ENCODE measurements around the gene OPRL1. TPM values are rescaled to one million over a fixed set of nuclear protein-coding genes. Genes with fewer than 3 reads are reported as not detected.

The OPRL1 gene
- under 1 TPM in 2 of 4 donors, not detected in 2; 0.30 to 0.61 TPM for polyA plus RNA-seq
- long read RNA-seq, donor 1, partial matches to known transcripts, result 0 of 1 reads
- long read RNA-seq, donor 1, other reads (novel, unspliced or antisense), result 0 of 1 reads
- long read RNA-seq, donor 2, result 0 reads
- long read RNA-seq, donor 3, result 0 reads
- long read RNA-seq, donor 4, result 0 reads
- long read RNA-seq, donor 5, result 0 reads
- long read RNA-seq, donor 6, partial matches to known transcripts, result 15 of 15 reads
- long read RNA-seq, donor 6, other reads (novel, unspliced or antisense), result 0 of 15 reads
- long read RNA-seq, donor 7, result 0 reads
- long read RNA-seq, donor 8, result 0 reads
- long read RNA-seq, donor 9, result 0 reads
- long read RNA-seq, donor 10, result 0 reads

DNA sequence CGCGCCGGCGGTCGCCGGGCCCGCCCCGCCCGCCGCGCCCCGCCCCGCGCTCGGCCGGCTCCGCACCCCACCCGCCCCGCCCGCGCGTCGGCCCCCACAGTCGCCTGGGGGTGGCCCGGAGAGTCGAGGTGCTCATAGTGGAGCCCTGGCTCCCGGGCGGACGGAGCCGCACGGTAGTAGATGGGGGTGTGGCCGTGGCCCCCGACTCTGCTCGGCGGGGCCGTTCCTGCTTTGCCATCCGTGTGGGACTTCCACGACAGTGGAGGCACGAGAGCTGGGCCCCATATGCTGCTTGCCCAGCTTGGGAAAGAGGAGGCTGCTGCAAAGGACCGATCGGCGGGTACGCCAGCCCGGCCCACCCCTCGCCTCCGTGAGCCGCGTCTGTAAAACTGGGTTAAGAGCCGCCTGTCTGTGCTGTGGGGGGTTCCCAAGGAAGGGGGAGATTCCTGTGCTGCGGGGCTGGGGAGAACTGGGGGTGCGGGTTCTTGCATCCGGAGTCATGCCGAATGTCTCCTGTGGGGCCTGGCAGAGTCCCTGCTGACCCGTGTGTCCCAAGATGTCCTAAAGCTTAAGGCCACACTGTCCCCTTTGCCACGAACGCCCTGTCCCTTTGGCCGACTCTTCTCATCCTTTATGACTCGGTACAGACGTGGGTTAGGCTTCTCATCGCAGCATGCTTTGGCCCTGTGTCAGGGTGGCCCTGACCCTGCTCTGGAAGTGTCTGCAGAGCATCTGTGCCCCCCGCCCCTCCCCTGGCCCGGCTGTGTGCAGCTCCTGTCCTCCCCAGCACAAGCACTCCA is at the start of gene OPRL1:
Gene OPRL1, plus strand, starts transcription at position 70 of the 800 bp plus-strand sequence. CDS start 12,639 bp downstream, outside the sequence.
- peak in 1 of 2 donors; percentile 25 for DNase-seq
- Histone ChIP-seq H3K4me1 (ENCODE audit: control insufficient read depth in 3 of 3, insufficient read depth in 2 of 3, low read depth in 1 of 3, low read length in 2 of 3) (peaks cover 0 to 23% (median 0%) of the 10 kb centered on the region in 3 donors), H3K4me3 (ENCODE audit: low read depth in 1 of 3, low read length in 3 of 3) (peak within 1 kb of the TSS; percentile 53 to 77 (median 68)), H3K27ac (ENCODE audit: low read depth in 1 of 3, low read length in 2 of 3) (peak within 1 kb of the TSS in 2 of 3 donors; percentile 52 to 78), H3K27me3 (ENCODE audit: control insufficient read depth in 3 of 3, insufficient read depth in 3 of 3, low read length in 3 of 3) (peaks cover 3 to 61% (median 13%) of the 10 kb centered on the region in 3 donors), H3K36me3 (ENCODE audit: control insufficient read depth in 3 of 3, insufficient read depth in 2 of 3, low read depth in 1 of 3, low read length in 3 of 3) (peaks cover 0 to 3% (median 0%) of the 10 kb centered on the region in 3 donors), H3K9me3 (ENCODE audit: control insufficient read depth in 2 of 2, insufficient read depth in 1 of 2, low read depth in 1 of 2, low read length in 1 of 2) (no peaks in the 10 kb centered on the region)
- FAIRE-seq, result no peak
- 3 to 6% (median 5%) methylated on average over 49 to 62 of the region's 62 CpGs for WGBS, 3 donors

DNA sequence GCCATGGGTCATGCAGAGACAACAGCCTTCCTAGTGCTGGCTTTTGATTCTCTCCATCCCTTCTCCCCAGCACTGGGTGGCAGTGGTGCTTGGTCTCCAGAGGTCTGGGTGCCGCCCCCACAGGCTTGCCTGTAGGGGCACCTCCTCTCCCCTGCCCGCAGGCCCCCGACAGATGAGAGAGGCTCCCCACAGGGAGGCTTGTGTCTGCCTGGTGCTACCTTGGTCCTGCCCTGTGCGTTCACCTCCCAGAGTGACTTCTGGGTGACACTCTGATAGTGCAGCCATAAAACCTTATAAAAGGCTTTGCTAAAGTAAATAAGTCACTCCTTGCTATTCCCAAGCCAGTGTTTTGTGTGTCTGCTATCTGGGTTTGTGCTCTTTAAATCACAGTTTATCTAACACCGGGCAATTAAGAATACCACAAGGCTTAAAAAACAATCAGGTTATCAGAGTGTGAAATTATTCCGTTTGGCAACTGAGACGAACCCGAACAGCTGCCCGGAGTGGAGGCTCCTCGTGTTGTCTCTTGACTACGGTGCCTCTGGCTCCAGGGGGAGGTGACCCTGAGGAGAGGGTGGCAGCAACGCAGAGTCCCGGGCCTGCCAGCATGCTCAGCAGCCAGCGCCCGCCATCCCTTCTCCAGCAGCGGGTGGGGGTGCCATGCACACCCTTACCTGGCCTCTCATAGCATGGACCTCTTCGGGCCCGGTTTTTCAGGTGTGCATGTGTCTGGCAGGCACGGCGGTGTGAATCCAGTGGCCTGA is 49.3 kb upstream of the OPRL1 start:
- no peak for FAIRE-seq
- 14 to 68% (median 40%) methylated on average over 20 of the region's 20 CpGs for WGBS, 3 donors
- no peak overlapping the region for H3K27ac ChIP-seq (ENCODE audit: low read depth in 1 of 3, low read length in 2 of 3)
- no peak overlapping the region for H3K4me3 ChIP-seq (ENCODE audit: low read depth in 1 of 3, low read length in 3 of 3)
- peaks cover 0 to 14% (median 0%) of the 10 kb centered on the region in 3 donors for H3K4me1 ChIP-seq (ENCODE audit: control insufficient read depth in 3 of 3, insufficient read depth in 2 of 3, low read depth in 1 of 3, low read length in 2 of 3)
- DNase-seq, result peak; percentile 84 to 92
- H3K27me3 ChIP-seq (ENCODE audit: control insufficient read depth in 3 of 3, insufficient read depth in 3 of 3, low read length in 3 of 3), result peaks cover 0 to 29% (median 5%) of the 10 kb centered on the region in 3 donors
- H3K36me3 ChIP-seq (ENCODE audit: control insufficient read depth in 3 of 3, insufficient read depth in 2 of 3, low read depth in 1 of 3, low read length in 3 of 3), result peaks cover 28 to 96% (median 33%) of the 10 kb centered on the region in 3 donors
- no peaks in the 10 kb centered on the region for H3K9me3 ChIP-seq (ENCODE audit: control insufficient read depth in 2 of 2, insufficient read depth in 1 of 2, low read depth in 1 of 2, low read length in 1 of 2)

DNA sequence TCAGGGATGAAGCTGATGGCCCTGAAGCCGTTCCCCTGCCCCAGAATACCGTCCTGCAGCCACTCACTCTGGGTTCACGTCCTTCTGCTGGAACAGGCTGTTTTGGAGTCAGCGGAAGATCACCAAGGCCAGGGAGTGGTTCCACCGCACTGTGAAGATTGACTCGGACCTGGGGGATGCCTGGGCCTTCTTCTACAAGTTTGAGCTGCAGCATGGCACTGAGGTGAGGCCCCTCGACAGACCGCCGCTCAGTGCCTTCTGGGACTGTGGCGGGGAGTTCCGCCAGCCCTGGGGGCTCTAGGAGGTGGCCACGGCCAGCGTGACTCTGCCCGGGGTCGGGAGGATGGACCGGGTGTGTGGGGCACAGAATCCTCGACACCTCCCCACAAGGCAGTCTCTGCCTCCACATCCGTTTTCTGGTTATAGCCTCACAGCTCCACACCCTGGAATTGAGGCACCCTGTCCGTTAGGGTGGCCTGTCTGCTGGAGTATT is 48.0 kb upstream of the OPRL1 start:
- Histone ChIP-seq H3K4me1 (ENCODE audit: control insufficient read depth in 3 of 3, insufficient read depth in 2 of 3, low read depth in 1 of 3, low read length in 2 of 3) (peaks cover 0 to 20% (median 0%) of the 10 kb centered on the region in 3 donors), H3K36me3 (ENCODE audit: control insufficient read depth in 3 of 3, insufficient read depth in 2 of 3, low read depth in 1 of 3, low read length in 3 of 3) (peaks cover 24 to 92% (median 32%) of the 10 kb centered on the region in 3 donors), H3K27me3 (ENCODE audit: control insufficient read depth in 3 of 3, insufficient read depth in 3 of 3, low read length in 3 of 3) (peaks cover 5 to 39% (median 10%) of the 10 kb centered on the region in 3 donors), H3K27ac (ENCODE audit: low read depth in 1 of 3, low read length in 2 of 3) (no peak overlapping the region), H3K9me3 (ENCODE audit: control insufficient read depth in 2 of 2, insufficient read depth in 1 of 2, low read depth in 1 of 2, low read length in 1 of 2) (no peaks in the 10 kb centered on the region), H3K4me3 (ENCODE audit: low read depth in 1 of 3, low read length in 3 of 3) (no peak overlapping the region)
- FAIRE-seq (no peak), DNase-seq (no peak)
- WGBS, 3 donors, result 95 to 96% (median 95%) methylated on average over 19 of the region's 19 CpGs

DNA sequence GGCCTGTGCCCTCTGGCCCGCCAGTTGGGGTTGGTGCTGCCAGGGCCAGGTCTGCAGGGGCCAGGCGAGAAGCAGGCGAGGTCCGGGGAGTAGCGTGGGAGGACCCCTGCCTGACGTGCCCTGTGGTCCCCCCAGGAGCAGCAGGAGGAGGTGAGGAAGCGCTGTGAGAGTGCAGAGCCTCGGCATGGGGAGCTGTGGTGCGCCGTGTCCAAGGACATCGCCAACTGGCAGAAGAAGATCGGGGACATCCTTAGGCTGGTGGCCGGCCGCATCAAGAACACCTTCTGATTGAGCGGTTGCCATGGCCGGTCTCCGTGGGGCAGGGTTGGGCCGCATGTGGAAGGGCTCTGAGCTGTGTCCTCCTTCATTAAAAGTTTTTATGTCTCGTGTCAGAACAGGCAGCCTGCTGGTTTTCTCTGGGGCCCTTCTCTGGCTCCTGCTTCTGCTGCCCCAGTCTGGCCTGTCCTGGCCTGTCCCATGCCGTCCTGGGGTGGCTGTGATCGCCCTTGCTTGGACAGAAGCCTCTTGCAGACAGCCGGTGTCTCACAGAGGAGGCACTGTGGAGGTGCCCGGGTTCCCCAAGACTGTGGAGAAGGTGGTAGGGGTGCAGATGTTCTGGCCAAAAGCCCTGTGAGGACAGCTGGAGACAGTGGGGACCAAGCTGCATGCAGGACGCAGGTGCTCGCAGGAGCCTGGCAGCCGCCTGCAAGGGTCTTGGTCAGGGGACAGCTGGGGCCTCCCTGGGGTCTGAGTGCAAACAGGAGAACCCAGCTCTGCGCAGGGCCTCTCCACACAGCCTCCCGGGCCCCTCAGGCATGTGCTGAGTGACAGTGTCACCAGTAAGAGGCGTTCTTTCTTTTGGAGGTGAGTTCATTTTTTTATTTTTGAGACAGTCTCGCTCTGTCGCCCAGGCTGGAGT is 46.9 kb upstream of the OPRL1 start:
- 93 to 98% (median 95%) methylated on average over 31 of the region's 31 CpGs for WGBS, 3 donors
- Histone ChIP-seq H3K27ac (ENCODE audit: low read depth in 1 of 3, low read length in 2 of 3) (no peak overlapping the region), H3K36me3 (ENCODE audit: control insufficient read depth in 3 of 3, insufficient read depth in 2 of 3, low read depth in 1 of 3, low read length in 3 of 3) (peaks cover 19 to 81% (median 21%) of the 10 kb centered on the region in 3 donors), H3K4me3 (ENCODE audit: low read depth in 1 of 3, low read length in 3 of 3) (no peak overlapping the region), H3K27me3 (ENCODE audit: control insufficient read depth in 3 of 3, insufficient read depth in 3 of 3, low read length in 3 of 3) (peaks cover 8 to 41% (median 10%) of the 10 kb centered on the region in 3 donors), H3K4me1 (ENCODE audit: control insufficient read depth in 3 of 3, insufficient read depth in 2 of 3, low read depth in 1 of 3, low read length in 2 of 3) (peaks cover 0 to 22% (median 3%) of the 10 kb centered on the region in 3 donors), H3K9me3 (ENCODE audit: control insufficient read depth in 2 of 2, insufficient read depth in 1 of 2, low read depth in 1 of 2, low read length in 1 of 2) (no peaks in the 10 kb centered on the region)
- no peak for FAIRE-seq
- no peak for DNase-seq

DNA sequence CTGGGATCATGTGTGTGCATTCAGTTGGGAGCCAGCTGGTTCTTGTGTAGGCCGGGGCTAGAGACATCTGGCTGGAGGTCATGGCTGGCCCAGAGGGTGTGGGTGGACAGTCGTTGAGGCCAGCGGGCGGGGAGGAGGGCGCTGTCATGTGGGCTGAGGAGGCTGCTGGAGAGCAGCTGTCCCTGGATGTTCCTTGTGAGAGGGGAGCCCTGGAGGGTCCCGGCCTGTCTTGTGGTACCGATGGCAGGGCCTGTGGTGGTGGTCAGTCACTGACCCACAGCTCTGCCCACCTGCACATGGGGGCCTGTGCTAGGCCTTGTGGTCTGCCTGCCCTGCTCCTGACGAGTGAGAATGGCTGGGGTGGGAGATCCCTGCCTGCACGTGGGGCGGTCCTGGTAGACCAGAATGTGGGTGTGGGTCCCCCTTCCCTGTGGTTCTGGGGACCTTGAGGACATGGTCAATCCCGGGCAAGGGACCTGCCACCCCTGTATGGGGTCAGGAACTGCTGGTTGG is 45.8 kb upstream of the OPRL1 start:
- H3K9me3 ChIP-seq (ENCODE audit: control insufficient read depth in 2 of 2, insufficient read depth in 1 of 2, low read depth in 1 of 2, low read length in 1 of 2), result no peaks in the 10 kb centered on the region
- H3K27ac ChIP-seq (ENCODE audit: low read depth in 1 of 3, low read length in 2 of 3), result no peak overlapping the region
- no peak overlapping the region for H3K4me3 ChIP-seq (ENCODE audit: low read depth in 1 of 3, low read length in 3 of 3)
- peaks cover 0 to 23% (median 3%) of the 10 kb centered on the region in 3 donors for H3K4me1 ChIP-seq (ENCODE audit: control insufficient read depth in 3 of 3, insufficient read depth in 2 of 3, low read depth in 1 of 3, low read length in 2 of 3)
- peaks cover 8 to 41% (median 10%) of the 10 kb centered on the region in 3 donors for H3K27me3 ChIP-seq (ENCODE audit: control insufficient read depth in 3 of 3, insufficient read depth in 3 of 3, low read length in 3 of 3)
- DNase-seq (no peak), FAIRE-seq (no peak)
- H3K36me3 ChIP-seq (ENCODE audit: control insufficient read depth in 3 of 3, insufficient read depth in 2 of 3, low read depth in 1 of 3, low read length in 3 of 3), result peaks cover 18 to 70% (median 19%) of the 10 kb centered on the region in 3 donors
- 78 to 96% (median 87%) methylated on average over 10 to 11 of the region's 11 CpGs for WGBS, 3 donors

DNA sequence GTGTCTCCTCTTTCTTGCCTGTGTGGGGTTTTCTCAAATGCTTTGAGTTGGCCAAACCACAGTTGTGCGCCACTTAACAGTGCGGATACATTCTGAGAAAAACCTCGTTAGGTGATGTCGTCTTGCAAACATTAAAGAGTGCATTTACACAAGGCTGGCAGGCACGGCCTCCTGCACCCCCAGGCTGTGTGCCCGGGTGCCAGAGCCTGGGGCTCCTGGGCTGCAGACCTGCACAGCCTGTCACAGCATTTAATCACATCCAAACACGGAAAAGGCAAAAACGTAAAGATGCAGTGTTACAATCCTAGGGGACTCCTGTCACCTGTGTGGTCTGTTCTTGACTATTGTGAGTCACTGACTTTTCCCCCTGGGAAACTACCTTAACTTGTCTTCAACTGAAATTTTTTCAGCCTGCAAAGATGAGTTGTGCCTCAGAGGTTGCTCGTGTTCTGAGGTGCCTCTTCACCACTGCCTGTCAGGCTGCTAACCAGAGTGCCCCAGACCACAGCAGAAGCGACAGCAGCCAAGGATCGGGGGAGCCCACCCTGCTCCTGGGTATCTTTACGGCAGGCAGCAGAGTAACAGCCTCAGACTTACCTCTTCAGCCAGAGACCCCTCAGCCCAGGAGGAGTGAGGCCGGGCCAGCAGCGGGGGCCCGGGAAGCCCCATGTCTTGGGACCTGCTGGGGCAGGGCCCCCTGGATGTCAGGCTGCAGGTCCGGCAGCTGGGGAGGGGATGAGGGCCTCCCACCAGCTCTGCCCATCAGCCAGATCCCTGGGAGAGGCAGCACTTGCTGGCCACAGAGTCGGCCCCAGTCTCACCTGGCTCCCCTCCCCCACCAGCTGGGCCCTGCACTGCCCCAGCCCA is 44.6 kb upstream of the OPRL1 start:
- WGBS, 3 donors, result 70 to 81% (median 75%) methylated on average over 14 to 17 of the region's 17 CpGs
- FAIRE-seq, result no peak
- no peak for DNase-seq

More for the DNA sequence above, 44.6 kb upstream of the OPRL1 start:
- Histone ChIP-seq H3K27me3 (ENCODE audit: control insufficient read depth in 3 of 3, insufficient read depth in 3 of 3, low read length in 3 of 3) (peaks cover 10 to 53% (median 11%) of the 10 kb centered on the region in 3 donors), H3K9me3 (ENCODE audit: control insufficient read depth in 2 of 2, insufficient read depth in 1 of 2, low read depth in 1 of 2, low read length in 1 of 2) (no peaks in the 10 kb centered on the region), H3K4me1 (ENCODE audit: control insufficient read depth in 3 of 3, insufficient read depth in 2 of 3, low read depth in 1 of 3, low read length in 2 of 3) (peaks cover 0 to 22% (median 3%) of the 10 kb centered on the region in 3 donors), H3K27ac (ENCODE audit: low read depth in 1 of 3, low read length in 2 of 3) (no peak overlapping the region), H3K36me3 (ENCODE audit: control insufficient read depth in 3 of 3, insufficient read depth in 2 of 3, low read depth in 1 of 3, low read length in 3 of 3) (peaks cover 9 to 58% (median 18%) of the 10 kb centered on the region in 3 donors), H3K4me3 (ENCODE audit: low read depth in 1 of 3, low read length in 3 of 3) (no peak overlapping the region)
